Left ventricle myocardium inferior (tissue), 1 donor: ENCODE results near the gene IFNA21. TPM values are rescaled to one million over a fixed set of nuclear protein-coding genes. Genes with fewer than 3 reads are reported as not detected.
A peak's percentile ranks its signal among the peaks of the same experiment; 100 is the strongest.

Source experiments
- DNase-seq: peaks from one replicate; pipeline ENCODE4 v3.0.0-alpha.2; 2020
- H3K27ac ChIP-seq: fragments of 200-600 bp; replicated peaks from 2 replicates; pipeline ENCODE4 v1.8.0; 2021
- H3K27me3 ChIP-seq: fragments of 200-600 bp; 2 replicates; pipeline ENCODE4 v1.8.0; 2021; ENCODE audit warnings: low read depth
- H3K36me3 ChIP-seq: fragments of 200-600 bp; 2 replicates; pipeline ENCODE4 v1.8.0; 2021
- H3K4me1 ChIP-seq: fragments of 200-600 bp; 2 replicates; pipeline ENCODE4 v1.8.0; 2021
- H3K4me3 ChIP-seq: fragments of 200-600 bp; 2 replicates; pipeline ENCODE4 v1.8.0; 2021; ENCODE audit warnings: mild to moderate bottlenecking, moderate library complexity
- H3K9me3 ChIP-seq: fragments of 200-600 bp; replicated peaks from 2 replicates; pipeline ENCODE4 v1.8.0; 2021
- CTCF ChIP-seq: fragments of 200-600 bp; IDR thresholded peaks from 2 replicates; pipeline ENCODE4 v1.8.0; 2021; ENCODE audit warnings: antibody characterized with exemption, mild to moderate bottlenecking, borderline replicate concordance
- intact Hi-C: fragments of 100-400 bp; cut with micrococcal nuclease; formaldehyde crosslinking; loops from one replicate; pipeline ENCODE4 v1.11.0; 2022
- total RNA-seq: library from RNA; stranded (reverse); fragmentation: NEBNext Ultra II Directional; extraction: Animal tissue kit (Norgen Biotek cat#: 25700); gene quantifications from one replicate; pipeline ENCODE4 v1.2.1, GENCODE V29; 2021
- donor health status: DM: no; HTN: yes; CAD: no; lungs with severe emphysema.

The IFNA21 gene
- total RNA-seq, 1 donor from 2014 or later = not detected

GRCh38 chr9:21171351-21171750 lies 4.9 kb upstream of the IFNA21 start:
- Histone ChIP-seq H3K27ac (no peak overlapping the region), H3K9me3 (no peaks in the 10 kb centered on the region), H3K36me3 (no peaks in the 10 kb centered on the region), H3K4me1 (no peaks in the 10 kb centered on the region), H3K4me3 (no peak overlapping the region), H3K27me3 (no peaks in the 10 kb centered on the region)
- no peak for DNase-seq
- TF ChIP-seq CTCF = no peak
- intact Hi-C loops = no loop called here

DNA sequence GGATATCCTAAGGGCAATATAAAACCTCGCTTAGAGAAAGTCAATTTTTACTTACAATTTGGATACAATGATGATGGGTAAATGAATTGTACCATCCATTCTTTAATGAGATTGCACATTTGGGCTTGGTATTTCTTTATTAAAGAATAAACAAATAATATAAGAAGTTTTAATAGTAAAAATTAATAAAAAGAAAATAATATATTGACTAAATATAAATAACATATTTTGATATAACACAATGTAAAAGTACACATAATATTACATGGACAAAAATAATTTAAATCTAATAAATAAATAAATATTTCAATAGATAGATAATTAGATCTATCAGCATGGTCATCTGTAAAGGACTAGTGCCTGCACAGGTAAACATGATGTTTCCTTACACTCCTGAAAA lies 944 bp downstream of the IFNA21 start:
- DNase-seq = no peak

GRCh38 chr9:21160178-21160577 lies 6.3 kb downstream of the IFNA21 start:
- no peak for DNase-seq
- Histone ChIP-seq H3K27me3 (no peaks in the 10 kb centered on the region), H3K36me3 (no peaks in the 10 kb centered on the region), H3K9me3 (peaks cover 3% of the 10 kb centered on the region), H3K4me3 (no peak overlapping the region), H3K4me1 (no peaks in the 10 kb centered on the region), H3K27ac (no peak overlapping the region)
- intact Hi-C loops = no loop called here
- TF ChIP-seq CTCF = no peak

More for the DNA sequence above, 944 bp downstream of the IFNA21 start:
- no peak for TF ChIP-seq CTCF
- H3K27ac ChIP-seq = no peak overlapping the region
- peaks cover 3% of the 10 kb centered on the region for H3K9me3 ChIP-seq
- intact Hi-C loops = no loop called here
- H3K36me3 ChIP-seq = no peaks in the 10 kb centered on the region
- no peaks in the 10 kb centered on the region for H3K4me1 ChIP-seq
- no peak overlapping the region for H3K4me3 ChIP-seq
- H3K27me3 ChIP-seq = no peaks in the 10 kb centered on the region

DNA sequence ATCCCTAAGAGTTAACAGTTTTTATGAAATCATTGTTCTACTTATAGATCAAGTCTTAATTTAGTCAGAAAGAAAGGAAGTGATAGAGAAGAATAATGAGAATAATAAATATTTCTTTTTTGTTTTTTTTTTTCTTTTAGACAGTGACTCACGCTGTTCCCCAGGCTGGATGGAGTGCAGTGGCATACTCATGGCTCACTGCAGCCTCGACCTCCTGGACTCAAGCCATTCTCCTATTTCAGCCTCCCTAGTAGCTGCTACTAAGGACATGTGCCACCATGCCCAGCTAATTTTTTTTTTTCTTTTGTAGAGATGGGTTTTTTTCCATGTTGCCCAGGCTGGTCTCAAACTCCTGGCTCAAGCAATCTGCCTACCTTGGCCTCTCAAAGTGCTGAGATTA lies 11.0 kb downstream of the IFNA21 start:
- TF ChIP-seq CTCF = no peak
- Histone ChIP-seq H3K4me3 (no peak overlapping the region), H3K27me3 (no peaks in the 10 kb centered on the region), H3K27ac (no peak overlapping the region), H3K9me3 (no peaks in the 10 kb centered on the region), H3K4me1 (peaks cover 8% of the 10 kb centered on the region), H3K36me3 (no peaks in the 10 kb centered on the region)
- no peak for DNase-seq
- intact Hi-C loops = no loop called here

DNA sequence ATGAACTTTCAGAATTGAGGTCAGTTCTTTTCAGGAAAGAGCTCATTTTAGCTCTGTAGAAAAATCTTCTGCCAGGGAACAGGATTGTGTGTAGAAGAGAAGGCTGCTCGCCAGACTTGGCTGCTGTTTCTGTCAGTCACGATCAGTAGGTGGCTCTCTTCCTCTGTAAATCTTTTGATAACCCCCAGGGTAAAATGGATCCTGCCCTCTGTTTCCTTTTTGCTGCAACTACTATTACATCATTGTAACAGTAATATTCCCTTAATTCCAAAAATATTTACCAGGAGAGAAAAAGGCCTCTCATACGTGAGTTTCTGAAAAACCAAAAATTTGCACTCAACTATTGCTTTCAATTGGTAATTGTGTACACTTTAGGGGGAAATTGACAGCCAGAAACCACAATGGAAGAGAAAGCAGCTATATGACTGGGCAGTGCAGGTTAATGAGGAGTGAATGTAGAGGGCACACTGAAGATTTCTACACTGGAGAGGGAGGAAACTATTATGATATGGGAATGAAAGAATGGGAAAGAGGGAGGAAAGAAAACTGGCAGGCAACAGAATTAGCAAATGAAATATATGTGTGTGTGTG lies 12.3 kb downstream of the IFNA21 start:
- peak; percentile 28 for TF ChIP-seq CTCF
- Histone ChIP-seq H3K27me3 (no peaks in the 10 kb centered on the region), H3K27ac (no peak overlapping the region), H3K36me3 (no peaks in the 10 kb centered on the region), H3K4me3 (no peak overlapping the region), H3K9me3 (no peaks in the 10 kb centered on the region), H3K4me1 (peaks cover 8% of the 10 kb centered on the region)
- no peak for DNase-seq
- intact Hi-C loops = no loop called here
